HEK293 (cell line): ENCODE results near the gene TTC7B.

Experiments
- CTCF ChIA-PET: fragments of 350-600 bp; formaldehyde crosslinking; extraction: SDS; loops from one replicate; lab custom pipeline; 2021; ENCODE audit warnings: antibody characterized with exemption; lab: Yijun Ruan, JAX
- POLR2A ChIA-PET: fragments of 300-600 bp; formaldehyde crosslinking; extraction: SDS; loops from one replicate; lab custom pipeline; 2020; ENCODE audit warnings: antibody characterized with exemption, inconsistent platforms; lab: Yijun Ruan, JAX
- H3K27ac ChIP-seq: fragments of 200-500 bp; sonication (Bioruptor generic); 2 replicates; pipeline ENCODE4 v1.5.1; 2014; ENCODE audit warnings: low read depth, low read length, control low read depth, inconsistent platforms; ENCODE audit errors: extremely low read depth
- H3K36me3 ChIP-seq, 2 experiments: fragments of 200-500 bp in 1 of 2; sonication (Bioruptor generic) in 1 of 2; 1 replicate in 1 of 2; 2 replicates in 1 of 2; pipeline ENCODE4 v1.5.1; 2014 to 2017; ENCODE audit warnings: inconsistent platforms in 2 of 2, low read length in 2 of 2; ENCODE audit not compliant: control insufficient read depth in 2 of 2, insufficient read depth in 1 of 2
- H3K4me1 ChIP-seq: fragments of 200-500 bp; sonication (Bioruptor generic); 2 replicates; pipeline ENCODE4 v1.5.1; 2014; ENCODE audit warnings: mild to moderate bottlenecking, low read length, inconsistent platforms; ENCODE audit not compliant: control insufficient read depth, insufficient read depth
- H3K4me3 ChIP-seq: 2 replicates; pipeline ENCODE4 v1.5.1; 2011; ENCODE audit warnings: low read depth, mild to moderate bottlenecking, control low read depth, low read length, moderate library complexity
- H3K9me3 ChIP-seq: fragments of 200-500 bp; sonication (Bioruptor generic); 2 replicates; pipeline ENCODE4 v1.5.1; 2014; ENCODE audit warnings: low read depth, low read length, inconsistent platforms; ENCODE audit not compliant: control insufficient read depth, insufficient read depth
- BCL11B ChIP-seq: fragments of 450-650 bp; formaldehyde crosslinking; IDR thresholded peaks from 2 replicates; pipeline ENCODE4 v1.5.1; 2016; ENCODE audit warnings: low read depth, missing biosample characterization, missing genetic modification characterization
- EGR2 ChIP-seq: fragments of 450-650 bp; formaldehyde crosslinking; IDR thresholded peaks from 2 replicates; pipeline ENCODE4 v1.5.1; 2016; ENCODE audit warnings: low read depth, missing biosample characterization, missing genetic modification characterization
- HIC1 ChIP-seq: fragments of 450-650 bp; formaldehyde crosslinking; IDR thresholded peaks from 2 replicates; pipeline ENCODE4 v1.5.1; 2016; ENCODE audit warnings: missing biosample characterization, missing genetic modification characterization
- HOXA7 ChIP-seq: sonication (generic); formaldehyde crosslinking; IDR thresholded peaks from 2 replicates; pipeline ENCODE4 v1.8.1; 2022; ENCODE audit warnings: missing genetic modification reagents, borderline replicate concordance
- KLF16 ChIP-seq: fragments of 450-650 bp; formaldehyde crosslinking; IDR thresholded peaks from 2 replicates; pipeline ENCODE4 v1.5.1; 2017; ENCODE audit warnings: missing biosample characterization, missing genetic modification characterization
- MEIS1 ChIP-seq: sonication (generic); formaldehyde crosslinking; IDR thresholded peaks from 2 replicates; pipeline ENCODE4 v1.8.1; 2022; ENCODE audit warnings: missing genetic modification reagents, mild to moderate bottlenecking, borderline replicate concordance
- PRDM10 ChIP-seq: fragments of 450-650 bp; formaldehyde crosslinking; IDR thresholded peaks from 2 replicates; pipeline ENCODE4 v1.5.1; 2016; ENCODE audit warnings: missing biosample characterization, missing genetic modification characterization
- SCRT1 ChIP-seq: fragments of 450-650 bp; formaldehyde crosslinking; IDR thresholded peaks from 2 replicates; pipeline ENCODE4 v1.5.1; 2016; ENCODE audit warnings: missing biosample characterization, missing genetic modification characterization, borderline replicate concordance
- SP2 ChIP-seq: fragments of 450-650 bp; formaldehyde crosslinking; IDR thresholded peaks from 2 replicates; pipeline ENCODE4 v1.5.1; 2016; ENCODE audit warnings: missing biosample characterization, missing genetic modification characterization
- ZBTB21 ChIP-seq: fragments of 450-650 bp; formaldehyde crosslinking; IDR thresholded peaks from 2 replicates; pipeline ENCODE4 v1.5.1; 2017; ENCODE audit warnings: missing biosample characterization, missing genetic modification characterization
- ZBTB8A ChIP-seq: fragments of 450-650 bp; formaldehyde crosslinking; IDR thresholded peaks from 2 replicates; pipeline ENCODE4 v1.5.1; 2016; ENCODE audit warnings: missing biosample characterization, missing genetic modification characterization
- ZEB2 ChIP-seq: fragments of 450-650 bp; formaldehyde crosslinking; IDR thresholded peaks from 2 replicates; pipeline ENCODE4 v1.5.1; 2016; ENCODE audit warnings: missing biosample characterization, missing genetic modification characterization
- ZFHX2 ChIP-seq: fragments of 450-650 bp; formaldehyde crosslinking; conservative IDR thresholded peaks from 2 replicates; pipeline ENCODE4 v1.5.1; 2016; ENCODE audit warnings: missing biosample characterization, missing genetic modification characterization
- ZFP69B ChIP-seq: fragments of 450-650 bp; formaldehyde crosslinking; IDR thresholded peaks from 2 replicates; pipeline ENCODE4 v1.5.1; 2016; ENCODE audit warnings: missing biosample characterization, missing genetic modification characterization
- ZNF146 ChIP-seq: fragments of 450-650 bp; formaldehyde crosslinking; IDR thresholded peaks from 2 replicates; pipeline ENCODE4 v1.5.1; 2016; ENCODE audit warnings: missing biosample characterization, missing genetic modification characterization
- ZNF248 ChIP-seq: fragments of 450-650 bp; formaldehyde crosslinking; IDR thresholded peaks from 2 replicates; pipeline ENCODE4 v1.5.1; 2017; ENCODE audit warnings: missing biosample characterization, missing genetic modification characterization
- ZNF280C ChIP-seq: fragments of 450-650 bp; formaldehyde crosslinking; IDR thresholded peaks from 2 replicates; pipeline ENCODE4 v1.5.1; 2016; ENCODE audit warnings: missing biosample characterization, missing genetic modification characterization
- ZNF510 ChIP-seq: fragments of 450-650 bp; formaldehyde crosslinking; IDR thresholded peaks from 2 replicates; pipeline ENCODE4 v1.5.1; 2018; ENCODE audit warnings: mild to moderate bottlenecking, missing genetic modification characterization, missing biosample characterization; ENCODE audit not compliant: insufficient replicate concordance
- ZNF514 ChIP-seq: fragments of 450-650 bp; formaldehyde crosslinking; IDR thresholded peaks from 2 replicates; pipeline ENCODE4 v1.5.1; 2016; ENCODE audit warnings: missing biosample characterization, missing genetic modification characterization
- ZNF548 ChIP-seq: fragments of 450-650 bp; formaldehyde crosslinking; IDR thresholded peaks from 2 replicates; pipeline ENCODE4 v1.5.1; 2016; ENCODE audit warnings: missing biosample characterization, missing genetic modification characterization
- ZNF626 ChIP-seq: fragments of 450-650 bp; sonication (Bioruptor Pico); formaldehyde crosslinking; IDR thresholded peaks from 2 replicates; pipeline ENCODE4 v1.5.1; 2018; ENCODE audit warnings: missing biosample characterization, missing genetic modification characterization, inconsistent platforms
- ZNF664 ChIP-seq: fragments of 450-650 bp; formaldehyde crosslinking; IDR thresholded peaks from 2 replicates; pipeline ENCODE4 v1.5.1; 2016; ENCODE audit warnings: missing biosample characterization, missing genetic modification characterization
- ZNF837 ChIP-seq: fragments of 450-650 bp; formaldehyde crosslinking; IDR thresholded peaks from 2 replicates; pipeline ENCODE4 v1.5.1; 2016; ENCODE audit warnings: missing biosample characterization, missing genetic modification characterization
- ZSCAN23 ChIP-seq: fragments of 450-650 bp; formaldehyde crosslinking; IDR thresholded peaks from 2 replicates; pipeline ENCODE4 v1.5.1; 2016; ENCODE audit warnings: missing biosample characterization, missing genetic modification characterization
- ZSCAN4 ChIP-seq: fragments of 450-650 bp; formaldehyde crosslinking; IDR thresholded peaks from 2 replicates; pipeline ENCODE4 v1.5.1; 2017; ENCODE audit warnings: missing biosample characterization, missing genetic modification characterization

Gene TTC7B

GRCh38 chr14:90717916-90718315 lies 98.3 kb downstream of the TTC7B start (continued):
- TF ChIP-seq HIC1 (tag by site-specific recombination) (no peak), KLF16 (no peak), ZEB2 (tag by site-specific recombination) (no peak), ZNF510 (tag by site-specific recombination) (no peak), ZFP69B (no peak)

GRCh38 chr14:90715993-90716392 lies 100.2 kb downstream of the TTC7B start:
- ChIA-PET POLR2A (no interaction called here), CTCF (interaction anchor here (0.6 to 1.2 kb wide), 2 partner anchors 19 to 74 kb away, joined by 3 to 5 read pairs; no protein-coding TSS in a partner anchor)
- Histone ChIP-seq H3K4me3 (no peak overlapping the region), H3K27ac (no peak overlapping the region), H3K36me3 (peaks cover 4 to 6% of the 10 kb centered on the region in 2 experiments; a peak in 2 of 3 replicates), H3K9me3 (no peaks in the 10 kb centered on the region), H3K4me1 (no peaks in the 10 kb centered on the region)
- no peak for TF ChIP-seq MEIS1 (CRISPR knock-in tag)
- TF ChIP-seq ZNF664, result no peak
- 0 out of 2 replicates have a peak, but pooled peaks have one; percentile 29 for TF ChIP-seq ZFHX2
- TF ChIP-seq SP2 (tag by site-specific recombination), result no peak
- peak; percentile 25; the same call in 1 of the 2 replicates for TF ChIP-seq EGR2 (tag by site-specific recombination)
- TF ChIP-seq ZBTB8A (tag by site-specific recombination), result no peak
- TF ChIP-seq ZNF548 (tag by site-specific recombination), result no peak
- no peak for TF ChIP-seq ZSCAN4

GRCh38 chr14:90715495-90715894 lies 100.7 kb downstream of the TTC7B start:
- POLR2A ChIA-PET, result no interaction called here
- H3K9me3 ChIP-seq, result no peaks in the 10 kb centered on the region
- TF ChIP-seq ZNF248 (tag by site-specific recombination), result no peak
- no peak for TF ChIP-seq ZNF548 (tag by site-specific recombination)
- TF ChIP-seq ZNF280C (tag by site-specific recombination), result no peak
- no peak for TF ChIP-seq HOXA7 (CRISPR knock-in tag)
- no peak for TF ChIP-seq ZBTB21 (tag by site-specific recombination)
- no peak for TF ChIP-seq SCRT1 (tag by site-specific recombination)
- no peak for TF ChIP-seq ZNF626
- TF ChIP-seq PRDM10 (tag by site-specific recombination), result no peak
- TF ChIP-seq ZNF837 (tag by site-specific recombination), result no peak
- TF ChIP-seq ZSCAN23 (tag by site-specific recombination), result no peak
- TF ChIP-seq ZNF514 (tag by site-specific recombination), result no peak
- no peak for TF ChIP-seq ZNF146 (tag by site-specific recombination)
- TF ChIP-seq BCL11B, result no peak
- TF ChIP-seq, all 188 proteins: peak for 0
- H3K4me3 ChIP-seq, result no peak overlapping the region
- H3K27ac ChIP-seq, result no peak overlapping the region
- CTCF ChIA-PET, result no interaction called here
- H3K4me1 ChIP-seq, result no peaks in the 10 kb centered on the region
- H3K36me3 ChIP-seq, result peaks cover 4 to 6% of the 10 kb centered on the region in 2 experiments; a peak in 2 of 3 replicates
